Activated CD8-positive, alpha-beta T cell treated with anti-CD3 and anti-CD28 coated beads for 36 hours (primary cell): ENCODE measurements around the gene GAS2L1. TPM values are rescaled to one million over a fixed set of nuclear protein-coding genes. Genes with fewer than 3 reads are reported as not detected.

Experiments used
- ATAC-seq: fragments of 200-7000 bp; cut with Tn5 transposase; one replicate; pipeline ENCODE4 v1.10.0; 2021; ENCODE audit warnings: mild to moderate bottlenecking, moderate library complexity
- CTCF ChIA-PET: fragments of 350-600 bp; sonication (Branson Sonifier 250); formaldehyde crosslinking; loops from one replicate; lab custom pipeline; 2021; ENCODE audit warnings: antibody characterized with exemption; lab: Charles Lee
- POLR2A ChIA-PET: fragments of 350-600 bp; sonication (Branson Sonifier 250); formaldehyde crosslinking; loops from one replicate; lab custom pipeline; 2021; ENCODE audit warnings: antibody characterized with exemption; lab: Charles Lee
- DNase-seq: peaks from one replicate; pipeline ENCODE4 v3.0.0-alpha.2; 2020
- H3K27ac Mint-ChIP-seq: one replicate; pipeline ENCODE4 v1.8.0; 2021; ENCODE audit warnings: mild to moderate bottlenecking, mixed read lengths
- H3K27me3 Mint-ChIP-seq: one replicate; pipeline ENCODE4 v1.8.0; 2021; ENCODE audit warnings: mixed read lengths
- H3K36me3 Mint-ChIP-seq: one replicate; pipeline ENCODE4 v1.8.0; 2021; ENCODE audit warnings: low read depth, mixed read lengths
- H3K4me1 Mint-ChIP-seq: one replicate; pipeline ENCODE4 v1.8.0; 2021; ENCODE audit warnings: low read depth, mixed read lengths
- H3K4me3 Mint-ChIP-seq: one replicate; pipeline ENCODE4 v1.8.0; 2021; ENCODE audit warnings: mild to moderate bottlenecking, moderate library complexity, mixed read lengths
- H3K9me3 Mint-ChIP-seq: one replicate; pipeline ENCODE4 v1.8.0; 2021; ENCODE audit warnings: mixed read lengths
- CTCF ChIP-seq: fragments of 200-600 bp; IDR thresholded peaks from one replicate; pipeline ENCODE4 v1.8.0; 2022; ENCODE audit warnings: antibody characterized with exemption, mild to moderate bottlenecking
- intact Hi-C: fragments of 100-400 bp; cut with micrococcal nuclease; formaldehyde crosslinking; loops from one replicate; pipeline ENCODE4 v1.10.0; 2022
- total RNA-seq, 2 experiments: library from RNA; stranded (reverse); gene quantifications; one replicate each; pipeline ENCODE4 v1.2.3, GENCODE V29; 2021

GAS2L1 gene
- total RNA-seq, 2 experiments from 2014 or later = 0.36 to 1.1 TPM

- no peak overlapping the region for H3K4me3 Mint-ChIP-seq
- ATAC-seq = no peak
- intact Hi-C loops = no loop called here
- CTCF ChIA-PET = interaction anchor here (1.2 to 2.0 kb wide), 5 partner anchors 12 to 281 kb away, joined by 3 to 6 read pairs (median 4); partner anchors contain the start of gene THOC5
- H3K27me3 Mint-ChIP-seq = no peaks in the 10 kb centered on the region
- H3K36me3 Mint-ChIP-seq = peaks cover 82% of the 10 kb centered on the region
- no peaks in the 10 kb centered on the region for H3K9me3 Mint-ChIP-seq
- no peak for DNase-seq
- TF ChIP-seq CTCF = no peak
- peak overlapping the region; percentile 16 for H3K27ac Mint-ChIP-seq
- POLR2A ChIA-PET = interaction anchor here (1.2 to 3.8 kb wide), 5 partner anchors 13 to 500 kb away, joined by 3 to 51 read pairs (median 4); partner anchors contain the start of gene GAS2L1
- peaks cover 70% of the 10 kb centered on the region for H3K4me1 Mint-ChIP-seq
These were observed 33.8 kb upstream of the GAS2L1 start for GRCh38 chr22:29272624-29273023.

GRCh38 chr22:29275167-29275566 is 31.3 kb upstream of the GAS2L1 start:
- DNase-seq (no peak), ATAC-seq (no peak)
- peaks cover 86% of the 10 kb centered on the region for H3K36me3 Mint-ChIP-seq
- ChIA-PET CTCF (interaction anchor here (2.0 kb wide), 1 partner anchor 38 kb away, joined by 6 read pairs; no protein-coding TSS in a partner anchor), POLR2A (interaction anchor here (1.1 to 2.3 kb wide), 2 partner anchors 10 to 28 kb away, joined by 3 to 8 read pairs; no protein-coding TSS in a partner anchor)
- intact Hi-C loops = no loop called here
- no peaks in the 10 kb centered on the region for H3K9me3 Mint-ChIP-seq
- no peak overlapping the region for H3K4me3 Mint-ChIP-seq
- H3K27ac Mint-ChIP-seq = peak overlapping the region; percentile 61
- peaks cover 76% of the 10 kb centered on the region for H3K4me1 Mint-ChIP-seq
- H3K27me3 Mint-ChIP-seq = no peaks in the 10 kb centered on the region
- TF ChIP-seq CTCF = no peak

- no peaks in the 10 kb centered on the region for H3K9me3 Mint-ChIP-seq
- no peaks in the 10 kb centered on the region for H3K27me3 Mint-ChIP-seq
- POLR2A ChIA-PET = interaction anchor here (0.6 to 2.4 kb wide), 12 partner anchors 7 to 44 kb away, joined by 3 to 14 read pairs (median 5); partner anchors contain the start of genes EWSR1 and GAS2L1
- TF ChIP-seq CTCF = no peak
- DNase-seq (no peak), ATAC-seq (no peak)
- peaks cover 68% of the 10 kb centered on the region for H3K4me1 Mint-ChIP-seq
- H3K27ac Mint-ChIP-seq = peak overlapping the region; percentile 67
- CTCF ChIA-PET = interaction anchor here (1.2 to 2.0 kb wide), 2 partner anchors 37 to 122 kb away, joined by 3 to 6 read pairs; no protein-coding TSS in a partner anchor
- H3K36me3 Mint-ChIP-seq = peaks cover 83% of the 10 kb centered on the region
- no peak overlapping the region for H3K4me3 Mint-ChIP-seq
- intact Hi-C loops = no loop called here
These were observed 30.5 kb upstream of the GAS2L1 start for GRCh38 chr22:29275819-29276565.

- H3K4me1 Mint-ChIP-seq = peaks cover 53% of the 10 kb centered on the region
- ATAC-seq (no peak), DNase-seq (no peak)
- ChIA-PET POLR2A (interaction anchor here (0.7 to 2.8 kb wide), 8 partner anchors 8 to 36 kb away, joined by 3 to 14 read pairs (median 6); partner anchors contain the start of genes EWSR1 and GAS2L1), CTCF (interaction anchor here (0.7 to 1.6 kb wide), 2 partner anchors 10 to 28 kb away, joined by 3 to 4 read pairs; partner anchors contain the start of gene GAS2L1)
- TF ChIP-seq CTCF = no peak
- peaks cover 83% of the 10 kb centered on the region for H3K36me3 Mint-ChIP-seq
- peak overlapping the region; percentile 47 for H3K27ac Mint-ChIP-seq
- H3K27me3 Mint-ChIP-seq = no peaks in the 10 kb centered on the region
- no peak overlapping the region for H3K4me3 Mint-ChIP-seq
- intact Hi-C loops = no loop called here
- H3K9me3 Mint-ChIP-seq = no peaks in the 10 kb centered on the region
These were observed 28.5 kb upstream of the GAS2L1 start for GRCh38 chr22:29277927-29278326.
